ENCODE results near the gene TGFBR3L. TPM values are rescaled to one million over a fixed set of nuclear protein-coding genes. Genes with fewer than 3 reads are reported as not detected.

The TGFBR3L gene
- total RNA-seq, 2 donors from 2014 or later, result not detected

DNA sequence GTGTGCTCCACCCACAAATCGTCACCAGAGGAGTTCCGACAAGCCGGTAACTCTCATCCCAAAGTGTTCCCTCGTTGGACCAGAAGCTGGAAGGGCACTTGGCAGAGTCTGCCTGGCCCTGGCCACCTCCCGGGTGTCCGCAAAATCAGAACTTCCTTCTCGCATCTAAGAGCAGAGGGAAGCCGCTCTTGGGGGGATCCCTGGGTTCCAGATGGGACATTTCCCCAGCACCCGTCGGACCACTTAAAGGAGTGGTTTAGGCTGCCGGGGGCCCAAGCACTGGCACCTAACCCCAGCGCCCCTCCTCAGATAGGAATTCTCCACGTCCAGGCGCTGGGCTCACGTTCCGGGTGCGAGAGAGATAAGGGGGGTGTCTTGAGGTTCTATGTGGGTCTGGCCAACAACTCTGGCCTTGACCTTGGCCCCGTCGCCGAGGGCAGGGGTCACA, 11.8 kb upstream of the TGFBR3L start:
- Histone ChIP-seq H3K27ac (peak overlapping the region; percentile 72 to 74), H3K9me3 (no peaks in the 10 kb centered on the region), H3K36me3 (no peaks in the 10 kb centered on the region), H3K4me1 (ENCODE audit: control insufficient read depth in 1 of 2, low read depth in 2 of 2) (peaks cover 18 to 43% of the 10 kb centered on the region in 2 donors), H3K27me3 (replicated peaks; ENCODE audit: insufficient read depth) (no peaks in the 10 kb centered on the region), H3K4me3 (peak overlapping the region; percentile 90)
- TF ChIP-seq, protein P1, sequence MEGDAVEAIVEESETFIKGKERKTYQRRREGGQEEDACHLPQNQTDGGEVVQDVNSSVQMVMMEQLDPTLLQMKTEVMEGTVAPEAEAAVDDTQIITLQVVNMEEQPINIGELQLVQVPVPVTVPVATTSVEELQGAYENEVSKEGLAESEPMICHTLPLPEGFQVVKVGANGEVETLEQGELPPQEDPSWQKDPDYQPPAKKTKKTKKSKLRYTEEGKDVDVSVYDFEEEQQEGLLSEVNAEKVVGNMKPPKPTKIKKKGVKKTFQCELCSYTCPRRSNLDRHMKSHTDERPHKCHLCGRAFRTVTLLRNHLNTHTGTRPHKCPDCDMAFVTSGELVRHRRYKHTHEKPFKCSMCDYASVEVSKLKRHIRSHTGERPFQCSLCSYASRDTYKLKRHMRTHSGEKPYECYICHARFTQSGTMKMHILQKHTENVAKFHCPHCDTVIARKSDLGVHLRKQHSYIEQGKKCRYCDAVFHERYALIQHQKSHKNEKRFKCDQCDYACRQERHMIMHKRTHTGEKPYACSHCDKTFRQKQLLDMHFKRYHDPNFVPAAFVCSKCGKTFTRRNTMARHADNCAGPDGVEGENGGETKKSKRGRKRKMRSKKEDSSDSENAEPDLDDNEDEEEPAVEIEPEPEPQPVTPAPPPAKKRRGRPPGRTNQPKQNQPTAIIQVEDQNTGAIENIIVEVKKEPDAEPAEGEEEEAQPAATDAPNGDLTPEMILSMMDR (IDR thresholded peaks at IDR 0.05), result no peak
- no peak for ATAC-seq (ENCODE audit: insufficient number of reproducible peaks, low FRiP score, low read depth)
- DNase-seq (ENCODE audit: low spot score), result no peak

DNA sequence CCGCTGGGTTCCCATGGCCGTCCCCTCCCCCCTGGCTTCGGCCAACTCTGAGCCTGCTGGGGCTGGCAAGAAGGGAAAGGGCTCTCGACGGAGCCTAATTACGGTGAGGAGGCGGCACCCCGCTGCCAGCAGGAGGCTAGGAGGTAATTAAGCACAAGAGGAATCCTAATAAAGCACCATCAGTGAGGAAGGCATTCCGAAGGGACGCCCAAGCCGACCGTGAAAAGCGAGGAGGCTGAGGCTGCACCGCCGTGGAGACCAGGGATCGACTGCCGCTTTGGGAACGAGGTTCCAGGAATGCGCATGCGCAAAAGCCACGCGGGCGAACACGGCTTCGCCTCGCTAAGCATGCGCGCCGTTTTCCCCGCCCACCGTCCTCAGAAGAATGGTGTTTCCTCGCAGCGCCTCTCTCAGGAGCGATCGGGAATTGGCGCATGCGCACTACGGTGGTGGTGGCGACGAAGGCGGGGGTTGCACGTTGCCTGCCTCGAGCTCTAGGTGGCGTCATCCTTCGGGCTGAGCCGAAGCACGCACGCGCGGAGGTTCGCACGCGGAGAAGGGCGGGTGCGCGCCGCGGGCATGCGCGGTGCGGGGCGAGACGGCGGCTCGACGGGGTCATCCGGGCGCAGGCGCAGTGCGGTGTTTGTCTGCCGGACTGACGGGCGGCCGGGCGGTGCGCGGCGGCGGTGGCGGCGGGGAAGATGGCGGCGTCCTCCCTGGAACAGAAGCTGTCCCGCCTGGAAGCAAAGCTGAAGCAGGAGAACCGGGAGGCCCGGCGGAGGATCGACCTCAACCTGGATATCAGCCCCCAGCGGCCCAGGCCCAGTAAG, 11.2 kb upstream of the TGFBR3L start, which contains the start of gene MAP2K7:
Gene MAP2K7, plus strand, starts transcription at position 634 of the 830 bp plus-strand sequence. Its CDS starts 68 bp downstream, at position 702.
- no peaks in the 10 kb centered on the region for H3K36me3 ChIP-seq
- DNase-seq (ENCODE audit: low spot score) (peak; percentile 99), ATAC-seq (ENCODE audit: insufficient number of reproducible peaks, low FRiP score, low read depth) (peak; percentile 91)
- H3K4me1 ChIP-seq (ENCODE audit: control insufficient read depth in 1 of 2, low read depth in 2 of 2), result peaks cover 18 to 43% of the 10 kb centered on the region in 2 donors
- no peaks in the 10 kb centered on the region for H3K9me3 ChIP-seq
- TF ChIP-seq, protein P1 (IDR thresholded peaks at IDR 0.05), result peak; percentile 44
- peak within 1 kb of the TSS; percentile 72 to 74 for H3K27ac ChIP-seq
- no peaks in the 10 kb centered on the region for H3K27me3 ChIP-seq (replicated peaks; ENCODE audit: insufficient read depth)
- H3K4me3 ChIP-seq, result peak within 1 kb of the TSS; percentile 90

DNA sequence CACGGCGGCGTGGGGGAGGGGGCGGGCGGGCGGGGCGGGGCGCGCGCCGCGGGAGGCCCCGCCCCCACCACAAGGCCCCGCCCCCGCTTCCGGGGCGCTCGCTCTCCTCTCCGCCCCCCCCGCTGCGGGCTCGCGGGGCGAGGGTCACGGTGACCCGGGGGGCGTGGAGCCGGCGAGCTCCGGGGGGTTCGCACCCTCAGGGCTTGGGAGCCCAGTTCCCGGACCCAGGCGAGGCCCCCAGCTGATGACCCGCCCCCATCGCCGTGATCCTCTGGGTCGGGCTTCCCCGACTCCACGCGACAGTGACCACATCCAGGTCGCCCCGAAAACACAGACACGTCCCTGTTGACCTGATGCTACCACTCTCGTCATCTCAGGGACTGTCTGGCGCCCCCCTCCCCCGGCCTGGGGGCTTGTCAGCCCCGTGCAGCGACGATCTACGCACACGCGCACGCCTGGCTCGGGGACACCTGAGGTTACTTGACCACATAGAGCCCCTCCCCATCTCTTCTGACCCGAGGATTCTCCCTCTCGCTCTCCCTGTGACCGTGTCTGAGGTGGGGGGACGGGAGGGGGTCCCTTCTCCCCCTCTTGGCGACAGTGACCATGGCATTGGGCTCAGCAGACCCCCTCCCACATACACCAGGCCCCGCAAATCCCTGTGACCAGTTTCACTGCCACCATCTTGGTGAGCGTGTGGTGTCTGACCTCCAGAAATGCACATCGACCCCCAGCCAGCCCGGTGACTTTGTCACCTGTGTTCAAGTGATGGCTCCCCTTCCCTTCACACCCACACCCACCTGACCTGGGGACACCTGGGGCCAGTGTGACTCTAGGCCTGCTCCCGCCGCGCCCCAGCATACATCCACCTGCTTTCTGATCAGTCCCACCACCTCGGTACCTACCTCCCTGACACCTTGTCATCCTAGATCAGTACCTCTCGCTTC, 10.3 kb upstream of the TGFBR3L start:
- Histone ChIP-seq H3K4me3 (peak overlapping the region; percentile 76), H3K27me3 (replicated peaks; ENCODE audit: insufficient read depth) (no peaks in the 10 kb centered on the region), H3K27ac (peak overlapping the region in 1 of 2 donors; percentile 64), H3K9me3 (no peaks in the 10 kb centered on the region), H3K36me3 (no peaks in the 10 kb centered on the region), H3K4me1 (ENCODE audit: control insufficient read depth in 1 of 2, low read depth in 2 of 2) (peaks cover 18 to 43% of the 10 kb centered on the region in 2 donors)
- ATAC-seq (ENCODE audit: insufficient number of reproducible peaks, low FRiP score, low read depth) (peak; percentile 32), DNase-seq (ENCODE audit: low spot score) (no peak)
- TF ChIP-seq, protein P1 (IDR thresholded peaks at IDR 0.05), result no peak

DNA sequence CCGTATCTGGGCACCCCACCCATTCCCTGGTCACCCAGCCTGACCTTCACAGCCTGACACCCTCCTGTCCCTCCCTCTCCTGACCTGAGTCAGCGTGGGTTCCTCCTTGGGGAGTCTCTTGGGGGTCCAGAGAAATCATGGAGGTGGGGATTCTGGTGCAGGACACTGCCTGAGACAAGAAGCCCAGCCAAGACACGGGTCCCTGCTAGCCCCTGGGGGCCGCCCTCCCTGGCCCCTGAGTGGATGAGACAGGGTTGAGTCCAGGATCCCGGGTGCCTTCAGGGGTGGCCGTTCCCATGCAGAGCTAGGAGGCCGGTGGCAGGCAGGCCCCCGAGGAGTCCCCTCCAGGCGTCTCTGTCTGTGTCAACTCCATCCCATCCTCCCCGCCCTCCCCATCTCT, 9.4 kb upstream of the TGFBR3L start:
- H3K4me1 ChIP-seq (ENCODE audit: control insufficient read depth in 1 of 2, low read depth in 2 of 2), result peaks cover 18 to 43% of the 10 kb centered on the region in 2 donors

More for the DNA sequence above, 9.4 kb upstream of the TGFBR3L start:
- Histone ChIP-seq H3K36me3 (peaks cover 8% of the 10 kb centered on the region), H3K9me3 (no peaks in the 10 kb centered on the region), H3K27me3 (replicated peaks; ENCODE audit: insufficient read depth) (no peaks in the 10 kb centered on the region), H3K4me3 (peak overlapping the region; percentile 76), H3K27ac (no peak overlapping the region)
- TF ChIP-seq, protein P1 (IDR thresholded peaks at IDR 0.05), result no peak
- ATAC-seq (ENCODE audit: insufficient number of reproducible peaks, low FRiP score, low read depth) (no peak), DNase-seq (ENCODE audit: low spot score) (no peak)
